HL-60 (cell line): Measurements from ENCODE around the gene STON2.

Experiments used
- CTCF ChIP-seq: IDR thresholded peaks from one replicate; pipeline ENCODE4 v1.5.1; 2011; ENCODE audit warnings: low read length, control low read depth, inconsistent platforms; ENCODE audit not compliant: insufficient read depth
- POLR2AphosphoS5 ChIP-seq: IDR thresholded peaks from 2 replicates; pipeline ENCODE4 v1.6.1; 2012; ENCODE audit warnings: low read depth
- REST ChIP-seq: IDR thresholded peaks from 2 replicates; pipeline ENCODE4 v1.6.1; 2012; ENCODE audit warnings: low read depth; ENCODE audit not compliant: insufficient replicate concordance

- TF ChIP-seq CTCF: no peak
- TF ChIP-seq REST: no peak
- TF ChIP-seq POLR2AphosphoS5: no peak
Observed at GRCh38 chr14:81311778-81312177, 88.3 kb downstream of the STON2 start.
